Stimulated activated CD8-positive, alpha-beta memory T cell treated with anti-CD3 and anti-CD28 coated beads, Interleukin-4, amount 100 ng/mL, for 24 hours (primary cell): Measurements from ENCODE around the gene FMO3.

ENCODE experiments used
- DNase-seq: peaks from one replicate; pipeline ENCODE4 v3.0.0-alpha.2; 2020; ENCODE audit warnings: low read depth

Gene FMO3

GRCh38 chr1:171116676-171117075 is 26.0 kb downstream of the FMO3 start:
- DNase-seq: no peak

GRCh38 chr1:171117085-171117484 is 26.4 kb downstream of the FMO3 start:
- no peak for DNase-seq

DNA sequence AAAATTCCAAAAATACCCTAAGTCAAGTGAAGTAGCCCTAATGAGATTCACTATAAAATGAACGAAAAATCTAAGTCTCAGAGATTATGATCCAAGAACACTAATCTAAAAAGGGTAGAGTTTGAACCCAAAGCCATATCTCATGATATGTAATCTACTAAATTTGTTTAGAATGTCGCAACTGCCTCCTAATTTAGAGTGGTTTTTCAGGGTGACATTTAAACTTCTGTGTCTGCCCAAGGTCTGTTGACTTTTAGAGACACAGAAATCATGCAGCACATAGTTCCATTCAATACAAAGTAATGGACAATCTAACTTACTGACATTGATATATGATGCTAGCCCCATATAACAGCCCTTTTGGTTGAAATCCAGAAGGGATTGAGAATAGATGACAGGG is 28.9 kb downstream of the FMO3 start:
- DNase-seq: no peak

GRCh38 chr1:171122299-171122698 is 31.6 kb downstream of the FMO3 start:
- DNase-seq: no peak

DNA sequence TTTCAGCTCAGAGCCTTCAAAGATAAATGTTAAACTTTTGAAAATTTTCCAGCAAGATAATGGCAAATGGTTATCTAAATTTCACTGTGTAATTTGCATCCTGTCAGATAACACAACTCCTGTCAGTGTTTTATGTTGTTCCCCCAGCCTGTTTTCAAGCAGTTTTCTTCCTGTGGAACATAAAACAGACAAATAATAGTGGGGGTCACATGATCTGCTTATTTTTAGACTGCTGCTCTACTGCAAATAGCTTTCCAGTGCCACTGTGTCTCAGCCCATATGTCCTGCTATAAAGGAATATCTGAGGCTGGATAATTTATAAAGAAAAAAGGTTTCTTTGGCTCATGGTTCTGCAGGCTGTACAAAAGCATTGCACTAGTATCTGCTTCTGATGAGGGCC is 32.2 kb downstream of the FMO3 start:
- no peak for DNase-seq

- no peak for DNase-seq
Measured at GRCh38 chr1:171126504-171126903, 35.8 kb downstream of the FMO3 start.

DNA sequence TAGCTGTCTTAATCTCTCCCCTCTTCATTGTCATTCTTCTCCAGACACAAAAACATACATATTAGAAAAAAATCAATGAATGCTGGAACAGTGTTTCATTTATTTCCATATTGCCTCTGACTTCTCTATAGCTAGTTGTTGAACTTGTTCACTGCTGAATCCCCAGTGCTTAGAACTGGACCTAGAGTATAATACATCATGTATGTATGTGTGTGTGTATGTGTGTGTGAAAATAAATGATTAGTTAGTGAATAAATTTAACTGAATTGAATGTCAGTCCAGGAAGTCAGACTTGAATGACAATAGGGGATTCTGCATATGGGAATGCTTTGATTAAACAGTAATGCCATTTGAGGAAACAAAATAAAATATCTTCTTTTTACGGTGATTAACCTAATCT is 36.4 kb downstream of the FMO3 start:
- DNase-seq: no peak

DNA sequence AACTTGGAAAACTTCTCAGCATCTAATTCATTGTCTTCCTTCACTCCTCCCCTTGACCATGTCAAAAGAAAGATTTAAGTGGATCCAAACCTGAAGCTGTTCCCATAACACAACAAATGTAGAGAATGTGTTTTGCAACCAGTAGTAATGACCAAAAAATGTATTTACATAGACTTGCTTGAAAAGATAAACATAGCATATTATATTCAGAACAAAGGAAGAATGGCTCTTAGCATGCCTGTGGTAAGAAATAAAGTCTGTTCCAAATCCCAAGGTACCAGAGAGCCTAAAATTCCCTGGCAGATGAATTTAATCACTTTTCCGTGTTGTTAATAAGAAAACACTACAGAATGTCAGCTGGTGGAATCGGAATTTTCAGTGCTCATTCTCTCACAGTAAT is 36.8 kb downstream of the FMO3 start:
- no peak for DNase-seq

- DNase-seq: no peak
Measured at GRCh38 chr1:171128463-171128862, 37.8 kb downstream of the FMO3 start.

GRCh38 chr1:171134204-171134923 is 43.7 kb downstream of the FMO3 start:
- DNase-seq: no peak

GRCh38 chr1:171137580-171137979 is 46.9 kb downstream of the FMO3 start:
- DNase-seq: no peak

DNA sequence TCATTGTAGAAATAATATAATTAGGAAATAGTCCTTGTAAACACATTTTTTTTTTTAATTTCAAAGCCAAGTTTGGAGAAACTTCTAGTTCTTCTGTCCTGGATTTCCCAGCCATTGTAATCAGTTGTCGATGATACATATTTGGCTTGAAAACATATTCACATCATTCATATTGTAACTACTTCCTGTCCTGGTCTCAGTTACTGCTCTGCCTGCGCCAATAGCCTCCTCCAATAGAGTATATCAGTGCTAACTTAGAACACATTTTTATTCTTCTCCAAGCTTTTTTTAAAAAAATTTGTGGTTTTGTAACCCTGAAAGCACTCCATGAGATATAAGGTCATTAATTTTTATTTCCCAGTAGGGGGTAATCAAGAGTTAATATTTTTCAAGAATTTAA is 48.3 kb downstream of the FMO3 start:
- DNase-seq: no peak

- no peak for DNase-seq
Measured at GRCh38 chr1:171139890-171140289, 49.2 kb downstream of the FMO3 start.

- DNase-seq: no peak
Measured at GRCh38 chr1:171140401-171140800, 49.7 kb downstream of the FMO3 start.

GRCh38 chr1:171140956-171141687 is 50.4 kb downstream of the FMO3 start:
- no peak for DNase-seq

GRCh38 chr1:171141688-171142415 is 51.1 kb downstream of the FMO3 start:
- DNase-seq: no peak

GRCh38 chr1:171142416-171143385 is 52.0 kb downstream of the FMO3 start:
- no peak for DNase-seq

- DNase-seq: no peak
Measured at GRCh38 chr1:171150156-171150555, 59.5 kb downstream of the FMO3 start.

- no peak for DNase-seq
Measured at GRCh38 chr1:171152549-171152948, 61.8 kb downstream of the FMO3 start.

DNA sequence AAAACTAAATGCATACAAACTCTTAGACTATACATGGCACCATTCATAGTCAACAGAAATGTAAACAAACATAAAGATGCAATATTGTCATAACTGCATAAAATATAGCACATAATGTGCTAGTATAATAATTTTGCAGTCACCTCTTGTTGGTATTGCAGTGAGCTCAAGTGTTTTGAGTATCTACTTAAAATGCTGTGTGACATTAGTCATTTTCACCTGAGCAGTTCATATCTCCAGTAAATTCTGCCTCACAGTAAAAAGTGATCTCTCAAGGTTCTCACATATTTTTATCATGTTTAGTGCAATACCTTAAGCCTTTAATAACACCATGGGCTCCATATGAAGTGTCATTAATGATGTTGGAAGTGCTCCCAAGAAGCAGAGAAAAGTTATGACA is 64.8 kb downstream of the FMO3 start:
- no peak for DNase-seq

GRCh38 chr1:171158096-171158495 is 67.4 kb downstream of the FMO3 start:
- no peak for DNase-seq

- no peak for DNase-seq
Measured at GRCh38 chr1:171158551-171158950, 67.8 kb downstream of the FMO3 start.
